ENCODE results near the gene ENG.

ENG gene

GRCh38 chr9:127814619-127815511 is 39.6 kb downstream of the ENG start:
- DNase-seq (ENCODE audit: low read depth, low spot score), result no peak

- no peak for DNase-seq (ENCODE audit: low read depth, low spot score)
Measured at GRCh38 chr9:127813686-127814226, 40.7 kb downstream of the ENG start.

- DNase-seq (ENCODE audit: low read depth, low spot score), result no peak
Measured at GRCh38 chr9:127812936-127813675, 41.4 kb downstream of the ENG start.

DNA sequence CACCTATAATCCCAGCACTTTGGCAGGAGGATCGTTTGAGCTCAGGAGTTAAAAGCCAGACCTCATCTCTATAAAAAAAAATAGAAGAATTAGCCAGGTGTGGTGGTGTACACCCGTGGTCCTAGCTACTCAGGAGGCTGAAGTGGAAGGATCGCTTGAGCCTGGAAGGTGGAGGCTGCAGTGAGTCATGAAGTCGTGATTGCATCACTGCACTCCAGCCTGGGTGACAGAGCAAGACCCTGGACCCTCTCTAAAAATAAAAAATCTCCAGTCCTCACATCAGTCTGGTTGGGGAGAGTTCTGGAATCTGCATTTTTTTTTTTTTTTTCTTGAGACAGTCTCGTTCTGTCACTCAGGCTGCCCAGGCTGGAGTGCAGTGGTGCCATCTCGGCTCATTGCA is 42.4 kb downstream of the ENG start:
- no peak for DNase-seq (ENCODE audit: low read depth, low spot score)

GRCh38 chr9:127810378-127811187 is 43.9 kb downstream of the ENG start:
- no peak for DNase-seq (ENCODE audit: low read depth, low spot score)

DNA sequence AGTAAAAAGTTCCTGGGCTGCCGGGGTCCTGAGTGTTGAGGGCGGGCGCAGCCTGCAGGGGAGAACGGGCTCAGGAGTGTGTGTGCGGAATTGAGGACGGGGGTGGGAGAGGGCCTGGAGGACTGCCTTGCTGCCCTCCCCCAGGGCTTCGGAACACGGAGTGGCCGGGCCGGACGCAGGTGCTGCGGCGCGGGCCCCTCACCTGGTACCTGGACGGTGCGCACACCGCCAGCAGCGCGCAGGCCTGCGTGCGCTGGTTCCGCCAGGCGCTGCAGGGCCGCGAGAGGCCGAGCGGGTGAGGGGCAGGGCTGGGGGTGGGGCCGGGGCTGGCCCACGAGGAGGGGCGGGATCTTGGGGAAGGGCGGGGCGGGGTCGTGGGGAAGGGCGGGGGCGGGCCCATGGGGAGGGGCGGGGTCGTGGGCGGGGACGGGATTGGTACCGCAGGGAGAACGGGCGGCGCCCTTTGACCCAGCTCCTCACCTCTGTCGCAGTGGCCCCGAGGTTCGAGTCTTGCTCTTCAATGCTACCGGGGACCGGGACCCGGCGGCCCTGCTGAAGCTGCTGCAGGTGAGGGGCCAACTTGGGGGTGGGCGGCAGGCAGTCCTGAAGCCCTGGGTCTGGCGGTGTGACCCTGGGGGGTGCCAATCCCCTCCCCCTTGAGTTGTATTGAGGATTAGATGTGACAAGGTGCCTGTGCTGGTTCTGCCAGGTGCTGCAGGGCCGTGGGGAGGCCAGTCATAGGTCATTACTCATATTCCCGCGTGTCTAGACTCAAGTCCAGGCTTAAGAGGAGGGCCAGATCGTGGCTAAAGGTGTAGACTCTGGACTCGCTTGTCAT is 44.7 kb downstream of the ENG start:
- peak; percentile 50 for DNase-seq (ENCODE audit: low read depth, low spot score)

DNA sequence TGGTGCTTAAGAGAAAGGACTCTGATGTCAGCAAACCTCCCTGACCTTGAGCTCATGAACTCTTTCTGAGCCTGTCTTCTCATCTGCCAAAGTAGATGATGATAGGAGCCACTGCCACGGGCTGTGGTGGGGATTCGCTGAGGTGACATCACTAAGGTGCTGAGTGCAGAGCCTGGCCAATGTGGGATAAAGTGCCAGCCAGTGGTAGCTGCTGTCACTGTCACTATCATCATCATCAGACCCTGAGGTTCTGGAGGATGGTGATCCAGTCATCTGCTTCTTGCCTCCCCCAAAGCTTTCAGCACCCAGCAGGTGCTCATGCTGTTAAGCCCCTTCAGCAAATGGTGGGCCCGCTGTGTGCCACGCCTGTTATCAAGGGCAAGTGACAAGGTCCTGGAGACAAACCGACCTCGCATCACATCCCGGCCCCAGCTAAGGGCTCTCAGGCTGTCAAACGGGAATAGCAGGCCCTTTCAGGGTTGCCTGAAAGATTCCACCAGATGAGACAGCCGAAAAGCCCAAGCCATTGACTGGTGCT is 45.4 kb downstream of the ENG start:
- no peak for DNase-seq (ENCODE audit: low read depth, low spot score)

DNA sequence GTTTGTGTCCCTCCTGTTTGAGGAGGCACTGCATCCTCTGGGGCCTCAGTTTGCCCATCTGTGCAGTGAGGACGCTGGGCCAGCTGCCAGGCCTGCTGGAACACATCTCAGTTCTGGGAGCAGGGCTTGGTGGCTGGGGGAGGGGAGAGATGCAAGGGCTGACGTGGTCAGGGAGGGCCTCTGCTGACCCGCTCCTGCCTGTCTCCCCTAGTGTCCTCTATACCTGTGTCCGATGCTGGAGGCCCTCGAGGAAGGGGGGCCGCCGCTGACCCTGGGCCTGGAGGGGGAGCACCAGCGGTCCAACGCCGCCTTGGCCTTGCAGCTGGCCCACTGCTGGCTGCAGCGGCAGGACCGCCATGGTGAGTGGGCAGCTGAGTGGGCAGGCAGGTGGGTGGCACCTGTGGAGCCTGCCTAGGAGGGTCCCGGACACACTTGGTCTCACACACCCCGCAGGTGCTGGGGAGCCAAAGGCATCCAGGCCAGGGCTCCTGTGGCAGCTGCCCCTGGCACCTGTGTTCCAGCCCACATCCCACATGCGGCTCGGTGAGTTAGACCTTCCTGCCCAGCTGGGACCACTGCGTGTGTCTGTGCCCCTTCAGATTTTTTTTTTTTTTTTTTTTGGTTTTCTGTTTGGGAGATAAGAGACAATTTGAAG is 46.0 kb downstream of the ENG start:
- no peak for DNase-seq (ENCODE audit: low read depth, low spot score)

- no peak for DNase-seq (ENCODE audit: low read depth, low spot score)
Measured at GRCh38 chr9:127806871-127807270, 47.6 kb downstream of the ENG start.

GRCh38 chr9:127805620-127806019 is 48.8 kb downstream of the ENG start:
- DNase-seq (ENCODE audit: low read depth, low spot score), result peak; percentile 38

DNA sequence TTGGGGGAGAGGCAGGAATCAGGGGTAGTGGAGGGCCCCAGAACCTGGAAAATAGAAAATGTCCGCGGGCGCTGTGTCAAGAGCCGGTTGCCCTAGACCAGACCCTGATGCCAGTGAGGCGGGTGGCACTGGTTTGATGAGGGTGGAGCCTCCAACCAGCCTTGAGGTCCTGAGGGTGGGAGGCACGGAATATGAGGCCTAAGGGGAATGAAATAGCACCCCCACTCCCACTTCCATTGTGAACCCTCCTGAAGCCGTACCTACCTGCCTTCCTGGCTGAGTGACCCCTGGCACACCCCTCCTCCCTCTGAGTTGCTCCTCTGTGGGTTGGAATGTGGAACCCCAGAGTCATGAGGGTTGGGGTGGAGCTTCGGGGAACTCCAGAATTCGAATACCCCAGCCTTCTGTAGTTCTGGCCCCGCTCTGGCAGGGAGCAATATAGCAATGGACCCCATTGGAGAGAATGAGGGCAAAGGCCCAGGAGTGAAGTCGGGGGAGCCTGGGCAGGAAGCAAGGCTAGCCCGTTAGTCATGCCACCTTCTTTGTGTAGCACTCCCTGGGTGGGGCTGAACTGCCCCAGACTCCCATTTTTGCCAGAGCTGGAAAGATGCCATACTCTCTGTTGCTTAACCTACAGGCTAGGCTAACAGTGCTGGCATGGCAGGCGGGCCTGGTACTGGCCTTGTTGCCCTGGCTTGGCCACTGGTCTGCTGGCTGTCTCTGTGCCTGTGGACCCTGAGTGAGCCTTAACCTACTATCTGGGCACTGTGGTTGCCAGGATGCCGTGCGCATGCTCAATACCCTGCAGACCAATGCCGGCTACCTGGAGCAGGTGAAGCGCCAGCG is 50.7 kb downstream of the ENG start:
- peak; percentile 65 for DNase-seq (ENCODE audit: low read depth, low spot score)

DNA sequence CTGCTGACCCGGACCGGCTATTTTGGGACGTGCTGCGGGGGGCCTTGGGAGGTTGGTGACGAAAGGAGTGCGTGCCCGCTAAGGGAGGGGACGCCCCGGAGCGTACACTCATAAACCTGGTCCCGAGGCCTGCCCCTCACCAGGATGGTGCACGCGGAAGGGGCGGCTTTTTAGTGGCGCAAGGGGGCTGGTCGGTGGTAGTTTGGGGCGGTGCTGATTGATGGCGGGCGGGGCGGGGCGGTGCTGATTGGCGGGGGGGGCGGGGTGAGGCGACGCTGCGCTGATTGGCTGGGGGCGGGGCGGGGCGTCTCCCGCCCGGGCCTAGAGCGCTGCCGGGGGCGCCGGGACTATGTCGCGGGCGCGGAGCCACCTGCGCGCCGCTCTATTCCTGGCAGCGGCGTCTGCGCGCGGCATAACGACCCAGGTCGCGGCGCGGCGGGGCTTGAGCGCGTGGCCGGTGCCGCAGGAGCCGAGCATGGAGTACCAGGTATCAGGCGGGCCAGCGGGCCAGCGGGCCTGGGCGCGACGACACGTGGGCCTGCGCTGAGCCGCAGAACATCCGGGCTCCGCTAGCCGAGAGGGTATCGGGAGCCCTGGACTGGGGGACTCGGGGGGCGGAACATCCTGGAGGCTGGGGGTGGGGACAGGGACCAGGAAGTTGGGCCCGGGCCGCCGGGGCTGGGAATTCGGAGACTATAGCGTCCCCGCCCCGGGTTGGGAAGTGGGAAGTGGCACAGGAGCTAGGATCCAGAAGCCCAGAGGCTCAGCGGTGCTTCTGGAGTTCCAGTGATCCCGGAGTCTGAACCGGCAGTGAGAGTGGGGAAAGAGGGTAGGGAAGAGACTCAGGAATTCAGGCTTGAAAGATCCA is 51.6 kb downstream of the ENG start, which contains the start of gene FPGS:
TSS of gene FPGS (plus strand) at position 307 of the 868 bp plus-strand sequence. CDS start at position 350, 43 bp downstream.
- DNase-seq (ENCODE audit: low read depth, low spot score), result peak; percentile 94

GRCh38 chr9:127801955-127802575 is 52.4 kb downstream of the ENG start:
- no peak for DNase-seq (ENCODE audit: low read depth, low spot score)

GRCh38 chr9:127796852-127797370 is 57.5 kb downstream of the ENG start:
- DNase-seq (ENCODE audit: low read depth, low spot score), result peak; percentile 56

DNA sequence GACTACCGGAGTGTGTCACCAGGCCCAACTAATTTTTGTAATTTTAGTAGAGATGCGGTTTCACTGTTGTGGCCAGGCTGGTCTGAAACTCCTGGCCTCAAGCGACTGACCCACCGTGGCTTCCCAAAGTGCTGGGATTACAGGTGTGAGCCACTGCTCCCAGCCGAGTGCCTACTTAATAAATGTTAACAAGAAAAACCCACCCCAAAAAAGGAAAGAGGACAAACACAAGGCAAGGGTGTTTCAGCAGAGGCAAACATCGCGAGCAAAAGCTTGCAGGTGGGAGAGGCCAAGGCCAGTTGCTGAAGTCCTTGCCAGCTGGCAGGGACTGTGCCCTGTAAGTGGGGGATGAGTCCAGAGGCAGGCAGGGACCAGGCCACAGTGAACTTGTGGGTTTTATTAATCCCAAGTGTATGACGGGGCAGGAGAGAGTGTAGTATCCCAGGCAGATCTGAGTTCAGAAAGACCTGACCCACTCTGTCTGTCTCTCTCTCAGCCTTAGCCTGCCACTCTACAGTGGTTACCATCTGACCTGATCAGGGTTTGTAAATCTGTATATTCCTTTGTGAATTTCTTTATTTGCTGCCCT is 58.1 kb downstream of the ENG start:
- peak; percentile 41 for DNase-seq (ENCODE audit: low read depth, low spot score)

GRCh38 chr9:127794001-127794791 is 60.3 kb downstream of the ENG start:
- DNase-seq (ENCODE audit: low read depth, low spot score), result no peak
